ENCODE results near the gene ITGAD.

ITGAD gene

DNA sequence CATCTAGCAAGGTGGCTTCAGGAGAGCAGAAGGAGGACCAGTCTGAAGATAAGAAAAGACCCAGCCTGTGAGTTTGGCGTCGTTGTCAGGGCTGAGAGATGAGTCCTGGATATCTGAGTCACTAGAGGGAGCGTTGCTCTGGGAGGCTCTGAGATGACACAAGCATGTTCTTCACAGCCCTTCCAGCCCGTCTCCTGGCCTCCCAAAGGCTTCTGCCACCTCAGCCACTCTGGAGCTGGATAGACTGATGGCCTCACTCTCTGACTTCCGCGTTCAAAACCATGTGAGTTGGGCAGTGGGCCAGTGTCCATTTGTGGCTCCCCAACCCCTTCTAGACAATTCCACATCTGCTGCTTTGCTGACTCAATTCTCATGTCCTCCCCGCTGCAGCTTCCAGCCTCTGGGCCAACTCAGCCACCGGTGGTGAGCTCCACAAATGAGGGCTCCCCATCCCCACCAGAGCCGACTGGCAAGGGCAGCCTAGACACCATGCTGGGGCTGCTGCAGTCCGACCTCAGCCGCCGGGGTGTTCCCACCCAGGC lies 81.1 kb downstream of the ITGAD start:
- H3K9ac ChIP-seq (ENCODE audit: low read depth, low read length): no peak overlapping the region
- H3K4me1 ChIP-seq (ENCODE audit: insufficient read depth, low read length): 0 out of 2 replicates have a peak, but pooled peaks cover 3% of the 10 kb centered on the region
- no peak overlapping the region for H3K27ac ChIP-seq (ENCODE audit: low read depth, low read length)
- WGBS: 91% methylated on average over 12 of the region's 12 CpGs
- no peaks in the 10 kb centered on the region for H3K9me3 ChIP-seq (ENCODE audit: insufficient read depth, low read depth, low read length)
- peaks cover 51% of the 10 kb centered on the region for H3K27me3 ChIP-seq (ENCODE audit: insufficient read depth, low read length)
- H3K36me3 ChIP-seq (ENCODE audit: insufficient read depth, low read length): 0 out of 2 replicates have a peak, but pooled peaks cover 4% of the 10 kb centered on the region
- H3K4me3 ChIP-seq (ENCODE audit: low read length): no peak overlapping the region

DNA sequence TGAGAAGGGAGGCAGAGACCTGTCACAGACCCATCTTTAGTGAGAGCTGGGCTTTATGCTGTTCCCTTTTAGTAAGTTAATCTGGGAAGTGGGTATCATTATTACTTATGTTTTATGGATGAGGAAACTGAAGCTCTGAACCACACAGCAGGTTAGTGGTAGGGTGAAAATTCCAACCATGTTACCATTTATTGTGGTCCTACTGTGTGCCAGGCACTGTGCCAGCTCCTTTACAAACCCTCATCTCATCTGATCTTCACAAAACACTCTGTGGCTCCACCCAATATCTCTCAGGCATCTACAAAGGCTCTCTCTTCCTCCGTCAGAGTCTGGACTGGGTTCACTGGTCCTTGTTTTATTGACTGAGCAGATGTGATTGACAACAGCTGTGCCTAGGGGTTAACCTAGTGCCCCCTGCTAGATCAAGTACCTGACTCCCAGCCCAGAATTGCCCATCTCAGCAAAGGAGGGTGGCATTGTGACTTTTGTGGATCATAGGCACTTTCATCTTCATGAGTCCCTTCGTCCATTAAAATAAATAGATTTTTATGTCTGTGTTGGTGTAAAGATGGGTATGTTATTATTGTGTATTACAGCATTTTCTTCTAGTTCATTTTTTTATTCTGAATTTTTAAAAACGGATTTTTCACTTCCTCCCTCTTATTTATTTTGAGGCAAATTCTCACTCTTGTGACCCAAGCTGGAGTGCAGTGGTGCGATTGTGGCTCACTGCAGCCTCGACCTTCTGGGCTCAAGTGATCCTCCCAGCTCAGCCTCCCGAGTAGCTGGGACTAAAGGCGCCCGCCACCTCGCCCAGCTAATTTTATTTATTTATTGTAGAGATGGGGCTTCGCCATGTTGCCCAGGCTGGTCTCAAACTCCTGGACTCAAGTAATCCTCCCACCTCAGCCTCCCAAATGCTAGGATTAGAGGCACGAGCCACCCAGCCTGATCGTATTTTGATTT lies 81.9 kb downstream of the ITGAD start:
- no peaks in the 10 kb centered on the region for H3K9me3 ChIP-seq (ENCODE audit: insufficient read depth, low read depth, low read length)
- WGBS: 95% methylated on average over 12 of the region's 12 CpGs
- no peak overlapping the region for H3K4me3 ChIP-seq (ENCODE audit: low read length)
- no peak overlapping the region for H3K27ac ChIP-seq (ENCODE audit: low read depth, low read length)
- no peak overlapping the region for H3K9ac ChIP-seq (ENCODE audit: low read depth, low read length)
- 0 out of 2 replicates have a peak, but pooled peaks cover 3% of the 10 kb centered on the region for H3K4me1 ChIP-seq (ENCODE audit: insufficient read depth, low read length)
- H3K36me3 ChIP-seq (ENCODE audit: insufficient read depth, low read length): 0 out of 2 replicates have a peak, but pooled peaks cover 4% of the 10 kb centered on the region
- H3K27me3 ChIP-seq (ENCODE audit: insufficient read depth, low read length): peaks cover 54% of the 10 kb centered on the region

DNA sequence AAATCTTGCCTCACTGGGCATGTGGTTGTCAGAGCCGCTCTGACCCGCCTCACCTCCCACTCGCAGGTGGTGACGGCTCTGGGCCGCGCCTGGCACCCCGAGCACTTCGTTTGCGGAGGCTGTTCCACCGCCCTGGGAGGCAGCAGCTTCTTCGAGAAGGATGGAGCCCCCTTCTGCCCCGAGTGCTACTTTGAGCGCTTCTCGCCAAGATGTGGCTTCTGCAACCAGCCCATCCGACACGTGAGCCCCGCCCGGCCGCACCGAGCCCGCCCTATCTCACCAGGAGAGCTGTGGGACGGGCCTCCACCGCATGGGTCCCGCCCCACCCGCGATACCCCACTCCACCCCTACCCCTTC lies 82.8 kb downstream of the ITGAD start:
- Histone ChIP-seq H3K9ac (ENCODE audit: low read depth, low read length) (no peak overlapping the region), H3K27me3 (ENCODE audit: insufficient read depth, low read length) (peaks cover 53% of the 10 kb centered on the region), H3K4me1 (ENCODE audit: insufficient read depth, low read length) (0 out of 2 replicates have a peak, but pooled peaks cover 3% of the 10 kb centered on the region), H3K4me3 (ENCODE audit: low read length) (peak overlapping the region; percentile 64; the same call in 1 of the 2 replicates), H3K27ac (ENCODE audit: low read depth, low read length) (no peak overlapping the region), H3K36me3 (ENCODE audit: insufficient read depth, low read length) (0 out of 2 replicates have a peak, but pooled peaks cover 4% of the 10 kb centered on the region), H3K9me3 (ENCODE audit: insufficient read depth, low read depth, low read length) (no peaks in the 10 kb centered on the region)
- 83% methylated on average over 26 of the region's 26 CpGs for WGBS
